ENCODE data around the gene HS1BP3.

- TF ChIP-seq POLR2A (IDR thresholded peaks at IDR 0.05) = no peak
- TF ChIP-seq CTCF (IDR thresholded peaks at IDR 0.05 in 4 of 5, conservative IDR thresholded peaks at IDR 0.05 in 1 of 5) = no peak
Observed at GRCh38 chr2:20671736-20672080, 20.8 kb upstream of the HS1BP3 start.

Measured in gastrocnemius medialis (tissue), 4 donors.